ENCODE measurements around the gene TMEM254.
"Not testable (repeated sequence)": the region's sequence is repeated elsewhere in the genome, so short reads cannot be mapped to it uniquely, and the experiment has no call there.

TMEM254 gene

GRCh38 chr10:80078448-80079311 lies at the start of gene TMEM254:
TMEM254 (plus strand) TSS chr10:80078665; CDS start chr10:80078700, 35 bp downstream.
- peak; percentile 16 for DNase-seq

- DNase-seq: not testable (repeated sequence)
These were observed 49.3 kb upstream of the TMEM254 start for GRCh38 chr10:80029205-80029604.

GRCh38 chr10:80029865-80030264 lies 48.6 kb upstream of the TMEM254 start:
- not testable (repeated sequence) for DNase-seq

DNA sequence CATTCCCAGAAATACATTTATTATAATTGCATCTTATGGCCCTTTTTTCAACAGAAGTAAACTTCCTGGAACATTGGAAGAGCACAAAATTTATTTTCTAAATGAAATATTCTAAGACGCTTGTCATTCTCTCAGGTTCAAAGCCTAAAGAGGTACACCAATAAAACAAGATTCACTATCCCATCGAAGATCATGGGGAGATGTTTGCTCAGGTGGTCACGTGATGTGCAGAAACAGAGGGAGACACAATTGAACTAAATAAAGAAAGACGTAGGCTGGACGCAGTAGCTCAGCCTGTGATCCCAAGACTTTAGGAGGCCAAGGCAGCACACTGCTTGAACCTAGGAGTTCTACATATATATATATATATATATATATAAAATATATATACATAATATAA lies 46.0 kb upstream of the TMEM254 start:
- no peak for DNase-seq

DNA sequence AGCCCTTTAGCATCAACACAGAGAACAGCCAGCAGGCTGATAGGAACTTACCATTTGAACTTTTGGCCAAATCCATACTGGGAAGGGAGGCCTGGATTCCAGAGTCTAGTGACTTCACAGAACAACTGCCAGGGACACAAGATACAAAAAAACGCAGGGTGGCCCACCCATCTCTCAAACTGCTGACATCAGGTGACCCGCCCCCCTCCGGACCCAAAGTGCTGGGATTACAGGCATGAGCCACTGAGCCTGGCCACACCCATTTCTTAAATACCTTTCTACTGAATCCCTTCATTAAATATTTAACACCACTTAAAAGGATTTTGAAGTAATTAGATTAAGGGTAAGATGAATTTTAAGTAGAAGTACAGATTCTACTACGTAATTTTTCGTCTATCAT lies 43.7 kb upstream of the TMEM254 start:
- not testable (repeated sequence) for DNase-seq

- not testable (repeated sequence) for DNase-seq
These were observed 43.0 kb upstream of the TMEM254 start for GRCh38 chr10:80035430-80035829.

GRCh38 chr10:80036921-80037500 lies 41.5 kb upstream of the TMEM254 start:
- DNase-seq: not testable (repeated sequence)

GRCh38 chr10:80038226-80038625 lies 40.2 kb upstream of the TMEM254 start:
- DNase-seq: not testable (repeated sequence)

DNA sequence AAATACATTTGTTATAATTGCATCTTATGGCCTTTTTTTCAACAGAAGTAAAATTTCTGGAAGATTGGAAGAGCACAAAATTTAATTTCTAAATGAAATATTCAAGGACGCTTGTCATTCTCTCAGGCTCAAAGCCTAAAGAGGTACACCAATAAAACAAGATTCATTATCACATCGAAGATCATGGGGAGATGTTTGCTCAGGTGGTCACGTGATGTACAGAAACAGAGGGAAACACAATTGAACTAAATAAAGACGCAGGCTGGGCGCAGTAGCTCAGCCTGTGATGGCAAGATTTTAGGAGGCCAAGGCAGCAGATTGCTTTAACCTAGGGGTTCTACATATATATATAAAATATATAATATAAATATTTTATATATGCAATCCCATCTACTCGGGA lies 37.3 kb upstream of the TMEM254 start:
- no peak for DNase-seq

DNA sequence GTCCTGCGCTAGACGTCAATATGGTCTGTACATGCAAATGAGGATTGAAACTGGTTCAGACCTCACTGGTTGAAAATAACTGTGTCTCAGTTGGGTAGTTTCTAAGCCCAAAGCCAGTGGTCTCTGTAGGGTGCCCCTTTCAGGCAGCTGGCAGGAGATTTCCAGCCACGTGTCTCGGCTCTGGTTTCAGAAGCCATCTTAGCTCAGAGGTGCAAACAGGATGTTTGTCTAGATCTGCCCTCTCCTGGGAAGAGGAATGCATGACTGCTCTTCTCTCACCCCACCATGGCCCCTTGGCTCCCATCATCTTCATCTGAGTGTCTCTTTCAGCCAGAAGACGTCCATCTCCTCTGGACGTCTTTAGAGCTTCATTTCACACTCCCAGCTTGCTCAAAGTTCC lies 33.5 kb upstream of the TMEM254 start:
- DNase-seq: not testable (repeated sequence)

- DNase-seq: no peak
These were observed 31.6 kb upstream of the TMEM254 start for GRCh38 chr10:80046629-80047441.

DNA sequence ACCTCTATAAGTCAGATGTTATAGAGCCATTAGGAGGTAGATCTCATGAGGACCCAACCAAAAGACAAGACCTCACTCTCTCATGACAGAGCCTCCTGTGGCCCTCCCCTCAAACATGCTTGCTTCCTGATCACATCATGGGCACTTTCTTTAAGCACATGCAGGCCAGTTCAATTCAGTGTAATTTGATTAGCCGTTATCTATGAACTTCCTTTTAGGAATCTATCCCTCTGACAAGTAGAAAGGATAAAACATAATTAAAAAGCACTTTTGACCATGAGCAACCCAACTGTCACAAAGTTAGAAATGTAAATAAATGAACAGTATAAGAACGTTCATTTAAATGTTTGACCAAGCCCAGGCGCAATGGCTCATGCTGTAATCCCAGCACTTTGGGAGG lies 27.7 kb upstream of the TMEM254 start:
- DNase-seq: no peak

DNA sequence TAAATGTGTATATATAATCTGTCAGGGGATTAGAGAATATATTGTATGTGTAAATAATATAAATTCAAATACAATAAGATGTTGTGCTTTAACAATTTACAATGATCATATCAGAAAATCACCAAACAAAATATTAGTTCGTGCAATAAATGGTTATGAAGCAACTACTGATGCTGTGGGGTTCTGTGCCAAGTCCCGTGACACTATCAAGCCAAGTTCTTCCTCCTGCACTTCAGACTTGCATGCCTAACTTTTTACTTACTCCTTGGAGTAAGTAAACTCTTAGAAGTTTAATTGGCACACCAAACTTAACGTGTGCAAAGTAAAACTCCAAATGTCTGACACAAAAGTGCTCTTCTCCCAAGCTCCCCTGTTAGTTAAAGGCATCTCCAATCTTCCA lies 26.5 kb upstream of the TMEM254 start:
- no peak for DNase-seq

- DNase-seq: no peak
These were observed 22.7 kb upstream of the TMEM254 start for GRCh38 chr10:80055760-80056159.

DNA sequence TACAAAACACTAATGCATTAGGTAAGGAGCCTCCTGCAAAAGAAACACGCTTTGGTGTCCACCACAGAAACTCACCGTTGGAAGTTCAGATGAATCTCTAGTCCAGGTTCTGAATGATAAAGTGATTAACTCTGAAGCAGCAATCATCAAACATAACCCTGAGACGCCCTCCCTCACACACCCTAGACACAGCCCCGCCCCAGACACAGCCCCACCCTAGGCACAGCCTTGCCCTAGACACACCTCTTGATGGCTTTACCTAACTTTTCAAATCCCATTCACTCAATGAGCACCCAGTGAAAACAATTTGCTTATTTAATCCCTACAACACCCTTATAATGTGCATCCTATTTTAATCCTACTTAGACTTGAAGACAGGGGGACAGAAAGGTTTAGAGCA lies 21.3 kb upstream of the TMEM254 start:
- DNase-seq: no peak

DNA sequence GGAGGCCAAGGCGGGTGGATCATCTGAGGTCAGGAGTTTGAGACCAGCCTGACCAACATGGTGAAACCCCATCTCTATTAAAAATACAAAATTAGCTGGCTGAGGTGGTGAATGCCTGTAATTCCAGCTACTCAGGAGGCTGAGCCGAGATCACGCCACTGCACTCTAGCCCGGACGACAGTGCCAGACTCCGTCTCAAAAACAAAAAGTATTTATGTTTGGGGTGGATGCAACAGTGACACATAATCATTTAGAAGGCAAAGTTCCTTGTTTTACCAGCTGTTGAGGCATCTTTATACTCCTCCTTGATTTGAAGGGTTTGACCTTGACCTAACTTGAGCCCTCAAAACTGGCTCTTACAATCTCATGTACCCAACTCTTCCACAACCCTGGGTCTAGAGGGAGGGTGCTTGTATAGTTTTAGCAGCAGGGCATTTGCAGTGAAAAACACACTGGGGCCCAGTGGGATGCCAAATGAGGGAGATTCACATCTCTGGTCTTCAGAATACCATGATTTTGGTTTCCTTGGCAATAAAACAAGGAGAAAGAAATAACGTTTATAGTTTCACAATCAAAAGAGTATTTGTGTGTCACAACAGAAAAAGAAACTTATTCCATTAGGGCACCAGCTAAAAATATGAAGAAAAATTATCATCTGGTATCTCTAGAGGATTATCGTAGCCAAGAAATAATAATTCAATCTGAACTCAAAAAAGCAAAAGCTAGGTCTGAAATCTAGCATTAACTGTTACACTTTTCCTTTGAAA lies 14.2 kb upstream of the TMEM254 start:
- no peak for DNase-seq

GRCh38 chr10:80066809-80067208 lies 11.7 kb upstream of the TMEM254 start:
- no peak for DNase-seq

DNA sequence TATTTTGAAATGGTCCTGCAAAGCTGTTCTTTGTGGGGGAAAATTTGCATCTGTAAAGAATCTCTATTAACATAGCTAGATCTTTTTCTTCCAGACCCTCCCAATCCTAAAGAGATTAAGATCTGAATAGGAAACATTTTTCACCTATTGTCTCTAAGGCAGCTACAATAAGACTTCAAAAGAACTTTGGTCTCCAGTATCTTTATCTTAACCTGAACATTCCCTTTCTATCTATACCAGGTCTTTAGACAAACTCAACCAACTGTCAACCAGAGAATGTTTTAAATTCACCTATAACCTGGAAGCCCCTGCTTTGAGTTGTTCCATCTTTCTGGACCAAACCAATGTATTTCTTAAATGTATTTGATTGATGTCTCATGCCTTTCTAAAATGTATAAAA lies 10.6 kb upstream of the TMEM254 start:
- DNase-seq: not testable (repeated sequence)

GRCh38 chr10:80068270-80068669 lies 10.2 kb upstream of the TMEM254 start:
- DNase-seq: no peak

- DNase-seq: peak; percentile 1
These were observed 8.4 kb upstream of the TMEM254 start for GRCh38 chr10:80070057-80070456.

DNA sequence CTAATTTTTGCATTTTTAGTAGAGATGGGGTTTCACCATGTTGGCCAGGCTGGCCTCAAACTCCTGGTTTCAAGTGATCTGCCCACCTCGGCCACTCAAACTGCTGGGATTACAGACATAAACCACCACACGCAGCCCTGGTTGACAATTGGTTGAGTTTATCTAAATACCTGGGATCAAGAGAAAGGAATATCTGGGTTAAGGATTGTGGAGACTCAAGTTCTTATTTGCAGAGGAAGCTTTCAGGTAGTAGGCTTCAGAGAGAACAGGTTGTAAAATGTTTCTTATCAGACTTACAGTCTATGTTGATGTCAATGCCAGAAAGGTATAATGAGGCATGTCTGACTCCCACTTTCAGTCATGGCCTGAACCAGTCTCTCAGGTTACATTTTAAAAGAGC lies 5.9 kb upstream of the TMEM254 start:
- DNase-seq: no peak

- no peak for DNase-seq
These were observed 2.7 kb upstream of the TMEM254 start for GRCh38 chr10:80075781-80076180.

Data from SHP77 treated with DMSO at 0.1 percent for 48 hours (cell line).